HG02798 (cell line): ENCODE results near the gene GEN1.
A peak's percentile ranks its signal among the peaks of the same experiment; 100 is the strongest.

Experiments used
- ATAC-seq: cut with Tn5 transposase; IDR thresholded peaks from one replicate; pipeline ENCODE4 v1.9.1; 2021; ENCODE audit warnings: mild to moderate bottlenecking; ENCODE audit not compliant: unreplicated experiment, poor library complexity

GEN1 gene

DNA sequence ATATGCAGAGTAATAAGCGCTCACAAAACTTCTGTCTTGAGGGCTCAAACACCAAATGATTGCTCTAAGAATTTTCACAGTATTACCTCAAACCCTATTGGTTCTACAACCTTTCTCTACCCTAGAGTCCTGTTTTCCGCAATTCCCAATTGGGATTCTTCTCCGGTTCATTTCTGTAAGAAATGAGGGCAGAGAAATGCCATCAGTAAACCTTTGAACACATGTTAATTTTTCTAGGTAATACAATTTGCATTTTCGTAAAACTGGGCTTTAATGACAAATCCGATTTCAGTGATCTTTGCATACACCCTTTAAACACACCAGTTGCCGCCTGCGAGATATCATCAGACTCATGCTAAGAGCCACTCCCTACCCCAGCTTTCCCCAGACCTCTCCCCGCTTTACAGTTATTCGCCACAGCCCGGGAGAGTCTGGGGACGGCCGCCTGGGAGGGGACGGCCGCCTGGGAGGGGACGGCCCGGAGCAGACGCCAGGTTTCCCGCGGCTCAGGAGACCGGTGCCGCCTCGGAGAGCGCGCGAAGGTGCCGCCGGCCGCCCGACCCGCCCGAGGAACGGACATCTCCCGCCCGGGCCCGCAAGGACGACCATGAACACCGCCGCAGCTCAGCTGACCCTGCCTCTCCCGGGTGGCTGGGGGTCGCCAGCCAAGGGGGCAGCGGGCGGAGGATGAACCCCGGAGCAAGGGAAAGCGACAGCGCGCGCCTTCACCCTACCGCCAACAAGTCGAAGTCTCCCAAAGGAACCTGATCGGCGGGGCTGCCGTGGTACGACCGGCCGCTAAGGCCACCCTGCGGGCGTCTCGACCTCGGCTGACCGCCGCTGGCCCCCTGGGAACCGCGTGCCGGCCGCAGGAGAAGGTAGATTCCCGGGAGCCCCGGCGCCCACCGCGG lies 791 bp upstream of the GEN1 start:
- peak; percentile 42 for ATAC-seq

DNA sequence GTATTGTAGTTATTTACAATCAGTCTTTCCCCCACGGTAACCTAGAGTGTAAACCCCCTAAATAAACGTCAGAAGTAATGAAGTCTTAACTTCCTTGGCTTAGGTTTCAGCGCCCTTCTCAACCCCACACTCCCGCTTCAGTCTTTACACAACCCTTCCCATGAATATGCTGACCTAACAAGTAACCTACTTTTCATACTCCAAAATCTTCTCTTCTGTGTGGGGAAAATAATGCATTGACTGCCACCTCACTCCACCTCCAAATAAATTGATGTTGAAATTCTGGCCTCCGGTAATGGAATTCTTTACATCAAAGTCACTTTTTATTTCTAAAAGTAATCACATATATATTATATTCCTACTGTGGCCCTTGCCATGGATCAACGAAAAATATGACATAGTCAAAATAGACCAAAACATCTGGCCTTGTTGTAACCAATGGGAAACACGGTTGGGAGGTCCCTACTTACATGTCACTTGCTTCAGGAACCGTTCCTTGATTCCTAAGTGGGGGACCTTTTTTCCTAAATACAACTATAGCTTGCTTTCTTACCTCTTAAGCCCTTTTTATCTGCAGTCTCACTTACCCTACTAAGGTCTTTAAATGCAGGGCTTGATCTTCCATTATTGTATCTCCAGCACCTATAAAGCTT lies 961 bp downstream of the GEN1 start:
- ATAC-seq, result no peak

DNA sequence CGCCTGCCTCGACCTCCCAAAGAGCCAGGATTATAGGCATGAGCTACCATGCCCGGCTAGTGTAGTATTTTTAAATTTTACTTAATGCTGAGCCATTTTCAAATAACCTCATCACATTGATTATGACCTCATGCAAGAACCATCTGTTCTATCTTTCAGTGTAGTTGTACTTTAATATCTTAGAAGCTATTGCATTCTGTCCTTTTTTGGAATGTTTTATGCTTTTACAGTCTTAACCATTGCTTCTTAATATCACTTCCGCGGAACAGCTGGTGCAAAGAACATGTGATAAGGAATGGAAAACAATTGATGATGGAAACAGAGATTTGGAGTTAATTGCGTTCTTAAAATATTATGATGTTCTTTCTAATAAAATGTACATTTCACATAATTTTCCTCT lies 2.7 kb downstream of the GEN1 start:
- ATAC-seq, result no peak

DNA sequence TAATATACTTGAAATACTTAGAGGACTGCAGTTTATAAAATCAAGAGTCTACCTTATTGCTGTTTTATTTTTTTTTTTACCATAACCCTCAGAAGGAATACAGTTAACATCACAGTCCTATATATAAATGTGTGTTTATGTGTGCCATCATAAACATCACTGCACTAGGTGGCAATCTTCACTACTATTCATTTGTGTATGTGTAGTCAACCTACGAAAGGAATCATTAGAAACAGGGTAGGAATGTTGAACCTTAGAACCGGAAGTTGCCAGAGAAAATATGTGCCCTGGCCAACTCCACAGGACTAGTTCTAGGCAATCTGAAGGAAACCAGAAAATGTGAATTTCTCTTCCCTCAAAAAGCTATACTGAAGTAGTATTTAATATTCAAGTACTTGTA lies 3.4 kb downstream of the GEN1 start:
- no peak for ATAC-seq

DNA sequence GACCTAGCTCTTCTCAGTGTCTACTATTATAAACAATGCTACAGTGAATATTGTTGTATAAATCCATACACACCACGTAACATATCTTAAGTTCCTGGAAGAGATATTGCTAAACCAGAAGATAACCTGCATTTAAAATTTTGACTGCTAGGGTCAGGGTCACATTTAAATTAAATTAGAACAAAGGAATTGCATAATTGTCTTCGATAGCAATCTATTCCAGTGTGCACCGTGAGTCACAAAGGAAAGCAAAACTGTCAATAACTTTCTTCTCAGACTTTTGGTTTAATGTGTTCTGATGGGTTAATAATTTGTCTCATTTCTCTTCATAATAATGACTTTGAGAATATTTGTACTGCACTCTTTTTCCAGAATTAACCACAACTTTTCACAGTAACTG lies 4.2 kb downstream of the GEN1 start:
- ATAC-seq, result no peak

DNA sequence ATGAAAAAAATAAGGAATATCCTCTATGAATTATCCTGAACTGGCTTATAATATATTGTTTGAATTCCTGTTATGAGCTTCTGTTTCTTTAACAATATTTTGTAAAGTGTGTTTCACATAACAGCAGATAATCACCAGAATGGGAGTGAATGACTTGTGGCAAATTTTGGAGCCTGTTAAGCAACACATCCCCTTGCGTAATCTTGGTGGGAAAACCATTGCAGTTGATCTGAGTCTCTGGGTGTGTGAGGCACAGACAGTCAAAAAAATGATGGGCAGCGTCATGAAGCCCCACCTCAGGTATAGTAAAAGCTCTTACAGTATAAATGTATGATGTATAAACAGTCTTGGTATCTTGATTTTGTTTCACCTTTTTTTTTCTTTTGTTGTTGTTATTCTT lies 5.9 kb downstream of the GEN1 start:
- no peak for ATAC-seq

DNA sequence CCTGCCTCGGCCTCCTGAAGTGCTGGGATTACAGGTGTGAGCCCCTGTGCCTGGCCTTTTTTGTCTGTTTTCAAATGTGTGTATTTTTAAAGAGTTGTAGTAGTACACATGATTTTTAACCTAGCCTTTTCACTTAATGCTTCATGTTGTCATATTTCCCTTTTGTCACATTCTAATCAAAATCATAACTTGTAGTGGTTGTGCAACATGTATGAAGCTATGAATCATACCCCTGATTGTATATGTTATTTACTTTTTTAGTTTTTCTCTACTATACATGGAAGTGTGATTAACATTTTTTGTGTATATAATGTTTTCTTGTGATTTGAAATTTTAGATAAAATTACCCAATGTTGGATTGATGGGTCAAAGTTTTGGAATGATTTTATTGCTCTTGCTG lies 8.5 kb downstream of the GEN1 start:
- ATAC-seq, result no peak

DNA sequence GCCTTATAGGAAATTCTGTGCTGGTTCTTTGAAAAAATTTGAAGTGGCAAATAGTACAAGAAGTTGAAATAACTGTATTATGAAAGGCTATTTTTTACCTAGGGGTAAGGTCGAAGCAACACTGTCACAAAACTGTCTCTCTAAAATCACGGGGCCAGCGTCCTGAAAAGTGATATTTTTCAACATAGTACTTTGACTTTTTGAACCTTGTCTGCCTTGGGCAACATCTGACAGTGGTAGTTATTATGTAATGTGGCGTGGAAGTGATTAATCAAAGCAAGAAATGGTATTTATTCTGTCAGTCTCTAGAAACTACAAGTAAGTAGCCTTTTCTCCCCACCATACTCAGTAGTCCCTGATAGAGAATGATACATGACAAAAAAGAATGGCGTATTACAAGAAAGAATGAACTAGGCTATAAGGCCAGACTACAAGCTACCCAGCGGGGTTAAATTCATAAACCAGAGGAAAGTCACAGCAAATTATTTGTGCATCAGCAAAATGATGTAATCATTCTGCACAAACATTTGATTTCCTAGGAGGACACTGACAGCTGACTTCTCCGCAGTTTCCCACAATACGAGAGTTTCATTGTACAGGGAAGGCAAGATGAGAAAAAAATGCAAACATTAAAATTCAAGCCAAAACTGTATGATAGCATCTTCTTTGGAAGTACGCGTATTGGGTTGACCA lies 9.8 kb downstream of the GEN1 start:
- ATAC-seq, result no peak

DNA sequence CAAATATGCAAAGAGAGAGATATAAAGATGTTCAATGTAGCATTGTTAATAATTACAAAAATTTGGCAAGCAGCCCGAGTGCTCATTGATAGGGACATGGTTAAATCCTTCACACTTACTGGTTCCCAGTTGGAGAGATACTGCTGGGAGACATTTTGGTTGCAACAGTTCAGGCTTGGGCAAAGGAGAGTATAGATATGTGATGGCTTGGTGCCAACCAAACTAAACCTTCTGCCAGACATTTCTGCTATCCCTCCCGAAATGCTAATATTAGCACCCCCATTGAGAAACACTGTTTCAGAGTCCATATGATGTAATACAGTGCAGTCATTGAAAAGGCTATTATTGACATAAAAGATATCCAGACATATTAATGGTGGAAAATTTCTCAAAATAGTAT lies 11.5 kb downstream of the GEN1 start:
- ATAC-seq, result no peak

DNA sequence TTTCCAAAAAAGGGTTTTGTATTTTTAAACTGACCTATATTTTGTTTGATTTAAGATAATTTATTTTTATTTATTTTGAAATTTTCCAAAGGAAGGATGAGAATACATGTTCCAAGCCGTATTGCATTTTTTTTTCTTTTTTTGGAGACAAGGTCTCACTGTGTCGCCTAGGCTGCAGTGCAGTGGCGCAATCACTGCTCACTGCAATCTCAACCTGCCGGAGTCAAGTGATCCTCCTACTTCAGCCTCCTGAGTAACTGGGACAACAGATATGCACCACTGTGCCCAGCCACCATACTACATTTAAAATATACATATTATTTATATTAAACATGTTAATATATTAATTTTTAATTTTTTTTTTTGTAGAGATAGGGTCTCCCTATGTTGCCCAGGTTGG lies 15.0 kb downstream of the GEN1 start:
- no peak for ATAC-seq

DNA sequence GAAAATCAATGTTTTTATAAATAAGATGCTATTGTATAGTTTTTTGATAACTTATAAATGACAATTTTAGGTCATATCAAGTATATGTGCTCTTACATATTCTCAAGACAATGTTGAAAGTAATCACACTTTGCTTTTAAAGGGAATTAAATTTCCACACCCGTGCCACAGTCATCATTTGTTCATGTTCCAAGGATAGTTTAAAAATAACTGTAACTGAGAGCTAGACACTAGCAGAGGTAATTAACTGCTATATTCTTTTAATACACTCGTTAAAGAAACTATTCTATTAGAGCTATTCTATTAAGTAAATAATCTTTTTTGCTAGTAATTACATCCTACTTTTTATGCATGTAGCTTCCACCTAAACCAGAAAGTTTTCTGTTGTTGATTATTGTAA lies 18.0 kb downstream of the GEN1 start:
- no peak for ATAC-seq

DNA sequence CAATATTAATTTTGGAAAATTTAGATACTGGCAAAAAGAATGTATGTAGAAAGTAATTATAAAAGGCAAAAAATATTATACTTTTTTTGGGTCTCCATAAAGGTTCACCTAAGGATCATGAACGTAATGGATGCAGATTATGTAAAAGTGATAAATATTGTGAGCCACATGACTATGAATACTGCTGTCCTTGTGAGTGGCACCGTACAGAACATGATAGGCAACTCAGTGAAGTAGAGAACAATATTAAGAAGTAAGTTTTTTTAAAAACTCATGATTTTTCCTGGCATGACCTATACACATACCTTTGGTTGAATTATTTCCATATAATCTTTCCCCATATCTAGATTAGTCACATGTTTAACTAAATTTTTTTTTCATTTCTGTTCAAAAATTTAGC lies 18.6 kb downstream of the GEN1 start:
- ATAC-seq, result no peak

DNA sequence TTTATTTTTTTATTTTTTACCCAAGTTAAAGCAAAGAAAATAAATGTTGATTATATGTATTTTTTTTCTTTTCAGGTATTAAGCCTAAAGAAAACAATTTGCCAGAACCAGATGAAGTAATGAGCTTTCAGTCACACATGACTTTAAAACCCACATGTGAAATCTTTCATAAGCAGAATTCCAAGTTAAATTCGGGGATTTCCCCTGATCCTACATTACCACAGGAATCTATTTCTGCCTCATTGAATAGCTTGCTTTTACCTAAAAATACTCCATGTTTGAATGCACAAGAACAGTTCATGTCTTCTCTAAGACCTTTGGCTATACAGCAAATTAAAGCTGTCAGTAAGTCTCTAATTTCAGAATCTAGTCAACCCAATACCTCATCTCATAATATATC lies 26.6 kb downstream of the GEN1 start:
- no peak for ATAC-seq

DNA sequence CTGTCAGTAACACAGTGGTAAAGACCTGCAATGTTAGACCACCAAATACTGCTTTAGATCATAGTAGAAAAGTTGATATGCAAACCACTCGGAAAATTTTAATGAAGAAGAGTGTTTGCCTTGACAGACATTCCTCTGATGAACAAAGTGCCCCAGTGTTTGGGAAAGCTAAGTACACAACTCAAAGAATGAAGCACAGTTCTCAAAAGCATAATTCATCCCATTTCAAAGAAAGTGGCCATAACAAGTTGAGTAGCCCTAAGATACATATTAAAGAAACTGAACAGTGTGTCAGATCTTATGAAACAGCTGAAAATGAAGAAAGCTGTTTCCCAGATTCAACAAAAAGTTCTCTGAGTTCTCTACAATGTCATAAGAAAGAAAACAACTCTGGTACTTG lies 27.5 kb downstream of the GEN1 start:
- no peak for ATAC-seq

DNA sequence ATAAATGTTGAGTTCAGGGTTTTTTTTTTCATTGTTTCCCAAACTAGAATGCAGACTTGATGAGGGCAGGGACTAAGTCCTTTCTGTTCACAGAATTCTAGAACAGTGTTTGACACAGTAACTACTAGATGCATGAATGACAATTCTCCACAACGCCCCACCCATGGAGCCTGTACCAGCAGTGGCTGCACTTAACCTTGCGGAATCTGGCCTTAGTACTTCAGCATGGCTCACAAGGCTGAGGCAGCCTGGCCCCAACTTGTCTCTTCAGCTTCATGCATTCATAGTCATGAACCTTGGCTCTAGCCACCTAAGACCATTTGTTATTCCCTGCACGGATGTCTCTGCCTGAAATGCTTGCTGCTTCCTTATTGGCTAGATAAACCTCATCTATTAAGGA lies 32.8 kb downstream of the GEN1 start:
- no peak for ATAC-seq

DNA sequence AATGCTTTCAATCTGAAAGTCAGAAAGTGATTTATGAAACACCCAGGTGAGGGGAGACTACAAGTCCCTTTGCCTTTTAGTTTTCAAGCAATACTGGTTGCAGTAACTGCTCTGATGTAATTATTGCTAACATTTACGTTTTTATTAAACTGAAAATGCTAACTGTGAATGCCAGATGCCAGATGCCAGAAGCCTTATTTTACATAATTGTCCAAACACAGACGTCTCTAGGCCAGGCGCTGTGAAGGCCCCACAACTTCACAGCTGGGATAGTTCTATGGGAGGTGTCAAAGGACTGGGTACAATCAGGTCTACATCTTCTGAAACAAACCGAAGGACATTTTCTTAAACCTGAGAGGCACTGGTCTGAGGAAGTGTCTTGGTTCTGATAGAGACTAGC lies 34.8 kb downstream of the GEN1 start:
- ATAC-seq, result no peak

DNA sequence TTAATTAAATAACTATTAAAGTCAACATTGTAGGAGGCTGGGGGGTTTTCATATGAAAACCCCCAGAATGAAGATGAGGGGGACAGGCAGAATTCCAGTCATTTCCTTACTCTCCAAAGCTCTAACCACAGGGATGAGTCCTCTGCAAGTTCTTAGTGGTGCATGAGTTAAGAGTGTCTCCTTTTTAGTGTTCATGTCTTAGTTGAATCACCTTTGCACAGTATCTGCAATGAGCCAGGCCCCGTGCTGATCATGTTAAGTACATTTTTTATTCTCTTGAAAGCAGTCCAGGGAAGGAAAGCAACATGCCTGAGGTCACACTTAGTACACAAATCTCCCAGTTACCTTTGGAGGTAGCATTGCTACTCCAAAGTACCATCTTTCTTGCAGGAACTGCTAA lies 36.6 kb downstream of the GEN1 start:
- no peak for ATAC-seq

DNA sequence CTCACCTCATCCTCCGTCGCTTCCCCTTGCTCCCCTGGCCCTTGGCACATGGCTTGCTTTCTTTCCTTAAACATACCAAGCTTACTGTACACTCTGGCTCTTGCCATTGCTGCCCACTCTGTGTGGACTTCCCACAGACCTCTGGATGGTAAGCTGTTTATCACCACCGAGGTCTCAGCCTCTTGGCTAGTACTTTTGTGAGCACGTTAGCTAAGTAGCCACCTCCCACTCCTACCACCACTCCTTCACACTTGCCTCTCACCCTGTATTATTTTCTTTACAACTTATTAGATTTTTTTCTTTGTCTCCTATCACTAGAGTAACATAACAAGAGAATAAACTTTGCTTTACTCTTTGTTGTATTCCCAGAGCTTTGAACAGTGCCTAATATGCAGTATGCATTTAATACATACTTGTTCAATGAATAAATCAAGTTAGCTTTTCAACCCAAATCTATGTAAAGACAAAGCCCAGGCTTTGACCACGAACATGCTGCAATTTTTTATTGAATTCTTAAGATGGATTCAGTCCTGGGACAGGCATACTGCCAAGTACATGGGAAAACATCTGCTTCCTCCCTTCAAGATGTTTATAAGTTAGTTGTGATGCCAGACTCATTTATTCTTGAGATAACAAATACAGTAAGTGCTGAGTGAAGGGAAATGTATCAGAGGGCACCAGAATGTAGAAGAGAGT lies 37.3 kb downstream of the GEN1 start:
- no peak for ATAC-seq

DNA sequence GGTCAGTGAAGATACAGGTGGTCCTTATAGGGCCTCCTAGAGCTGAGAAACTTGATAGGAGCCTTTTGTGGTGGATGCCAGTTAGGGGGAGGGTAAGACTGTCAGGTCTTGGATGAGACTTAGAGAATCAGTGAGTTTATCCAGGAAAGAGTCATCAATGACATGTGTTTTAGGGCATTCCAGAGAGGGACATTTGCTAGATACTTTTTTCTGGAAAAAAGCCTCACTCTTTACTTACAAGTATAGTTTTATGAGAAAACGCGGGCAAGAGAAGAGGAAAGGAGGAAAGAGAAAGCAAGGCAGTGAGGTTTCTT lies 37.8 kb downstream of the GEN1 start:
- ATAC-seq, result no peak

DNA sequence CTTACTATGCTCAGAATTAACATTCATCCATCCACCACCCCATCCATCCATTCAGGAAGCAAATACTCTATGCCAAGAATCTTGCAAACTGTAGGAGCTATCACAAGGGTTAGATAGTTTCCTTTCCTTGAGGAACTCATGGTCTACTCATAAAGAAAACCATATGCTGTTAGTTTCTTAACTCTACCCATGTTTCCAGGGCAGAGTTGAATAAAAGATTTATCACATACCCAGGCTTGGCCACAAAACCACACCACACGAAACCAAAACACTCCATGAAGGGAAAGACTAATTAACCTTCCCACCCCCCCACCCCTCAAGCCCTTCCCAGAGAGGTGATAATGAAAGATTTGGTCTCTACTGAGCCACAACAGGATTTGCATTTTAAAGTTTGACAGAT lies 38.6 kb downstream of the GEN1 start:
- peak; percentile 34 for ATAC-seq

DNA sequence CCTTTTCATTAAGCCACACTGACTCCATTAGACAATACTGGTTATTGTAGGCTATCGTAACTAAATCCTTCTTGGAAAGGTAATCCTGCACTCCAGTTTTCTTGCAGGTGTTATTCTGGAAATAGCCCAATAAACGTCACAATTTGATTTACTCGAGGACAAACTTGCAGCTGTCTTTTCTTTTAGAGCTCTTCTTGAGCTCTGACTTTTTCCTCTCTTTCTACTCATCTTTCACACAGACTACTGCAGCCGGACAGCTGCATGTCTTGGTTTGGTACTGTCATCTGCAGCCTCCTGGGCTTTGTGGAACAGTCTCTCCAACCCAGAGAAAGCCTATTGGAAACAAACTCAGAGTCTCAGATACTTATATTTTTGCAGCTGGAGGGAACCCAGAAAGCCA lies 39.4 kb downstream of the GEN1 start:
- ATAC-seq, result no peak
